GM23338 (cell line): ENCODE measurements around the gene ALDH3B1. TPM values are rescaled to one million over a fixed set of nuclear protein-coding genes. Genes with fewer than 3 reads are reported as not detected.

Source experiments
- ATAC-seq: fragments of 200-7000 bp; cut with Tn5 transposase; 3 replicates; pipeline ENCODE4 v1.9.1; 2020
- DNase-seq: peaks from one replicate; pipeline ENCODE4 v3.0.0-alpha.2; 2015; ENCODE audit warnings: low spot score
- H2AFZ ChIP-seq: fragments of 200-600 bp; sonication (generic); 2 replicates; pipeline ENCODE4 v1.8.0; 2016; ENCODE audit warnings: antibody characterized with exemption, mild to moderate bottlenecking, moderate library complexity
- H3F3A ChIP-seq: fragments of 200-600 bp; sonication (generic); replicated peaks from 2 replicates; pipeline ENCODE4 v1.8.0; 2017; ENCODE audit warnings: antibody characterized with exemption, mixed run types, low read depth
- H3K27ac ChIP-seq: fragments of 200-600 bp; sonication (generic); 2 replicates; pipeline ENCODE4 v1.6.1; 2016; ENCODE audit warnings: low read depth
- H3K27me3 ChIP-seq: fragments of 200-600 bp; sonication (generic); 2 replicates; pipeline ENCODE4 v1.8.0; 2016; ENCODE audit warnings: mild to moderate bottlenecking, mixed run types, moderate library complexity; ENCODE audit not compliant: insufficient read depth
- H3K36me3 ChIP-seq: fragments of 200-600 bp; sonication (generic); 2 replicates; pipeline ENCODE4 v1.8.0; 2016; ENCODE audit warnings: mild to moderate bottlenecking; ENCODE audit not compliant: insufficient read depth
- H3K4me1 ChIP-seq: fragments of 200-600 bp; sonication (generic); 2 replicates; pipeline ENCODE4 v1.8.0; 2016; ENCODE audit warnings: mild to moderate bottlenecking, moderate library complexity; ENCODE audit not compliant: insufficient read depth
- H3K4me2 ChIP-seq: fragments of 200-600 bp; sonication (generic); 2 replicates; pipeline ENCODE4 v1.7.1; 2017; ENCODE audit warnings: mixed run types
- H3K4me3 ChIP-seq: fragments of 200-600 bp; sonication (generic); 2 replicates; pipeline ENCODE4 v1.6.1; 2016; ENCODE audit warnings: mixed run types
- H3K79me2 ChIP-seq: fragments of 200-600 bp; sonication (generic); replicated peaks from 2 replicates; pipeline ENCODE4 v1.8.0; 2017; ENCODE audit warnings: mild to moderate bottlenecking; ENCODE audit not compliant: insufficient read depth
- H3K9me2 ChIP-seq: fragments of 200-600 bp; sonication (generic); 2 replicates; pipeline ENCODE4 v1.8.0; 2017; ENCODE audit not compliant: insufficient read depth
- H4K20me1 ChIP-seq: fragments of 200-600 bp; sonication (generic); replicated peaks from 2 replicates; pipeline ENCODE4 v1.8.0; 2017; ENCODE audit warnings: mild to moderate bottlenecking; ENCODE audit not compliant: insufficient read depth
- H3K27ac Mint-ChIP-seq: 2 replicates; pipeline ENCODE4 v1.8.0; 2020; ENCODE audit warnings: inconsistent platforms, mild to moderate bottlenecking, moderate library complexity, mixed read lengths
- H3K27me3 Mint-ChIP-seq: 3 replicates; pipeline ENCODE4 v1.8.0; 2022; ENCODE audit warnings: low read depth, mild to moderate bottlenecking, moderate library complexity, mixed read lengths, inconsistent platforms; ENCODE audit not compliant: insufficient read depth, poor library complexity
- H3K36me3 Mint-ChIP-seq: 3 replicates; pipeline ENCODE4 v1.8.0; 2021; ENCODE audit warnings: low read depth, mild to moderate bottlenecking, inconsistent platforms, moderate library complexity, mixed read lengths
- H3K4me1 Mint-ChIP-seq: 3 replicates; pipeline ENCODE4 v1.8.0; 2020; ENCODE audit warnings: mild to moderate bottlenecking, inconsistent platforms, mixed read lengths
- H3K4me3 Mint-ChIP-seq: 3 replicates; pipeline ENCODE4 v1.8.0; 2021; ENCODE audit warnings: moderate library complexity, mild to moderate bottlenecking, inconsistent platforms, mixed read lengths
- H3K9me3 Mint-ChIP-seq: 3 replicates; pipeline ENCODE4 v1.8.0; 2020; ENCODE audit warnings: moderate library complexity, mild to moderate bottlenecking, inconsistent platforms, mixed read lengths
- CREB1 ChIP-seq: fragments of 250-450 bp; sonication (Bioruptor Pico); IDR thresholded peaks from 2 replicates; pipeline ENCODE4 v1.5.0; 2020; ENCODE audit warnings: low read depth, mild to moderate bottlenecking, moderate library complexity
- EZH2phosphoT487 ChIP-seq: fragments of 200-600 bp; sonication (generic); IDR thresholded peaks from one replicate; pipeline ENCODE4 v1.8.1; 2018; ENCODE audit warnings: antibody characterized with exemption; ENCODE audit not compliant: unreplicated experiment
- JUNB ChIP-seq: IDR thresholded peaks from one replicate; pipeline ENCODE4 v1.6.1; 2016; ENCODE audit warnings: antibody characterized with exemption; ENCODE audit not compliant: unreplicated experiment
- NANOG ChIP-seq: IDR thresholded peaks from 2 replicates; pipeline ENCODE4 v1.6.1; 2016; ENCODE audit warnings: antibody characterized with exemption, borderline replicate concordance
- POLR2AphosphoS5 ChIP-seq: IDR thresholded peaks from 2 replicates; pipeline ENCODE4 v1.6.1; 2016; ENCODE audit warnings: antibody characterized with exemption, low read depth
- STAT1 ChIP-seq: IDR thresholded peaks from one replicate; pipeline ENCODE4 v1.6.1; 2016; ENCODE audit warnings: antibody characterized with exemption; ENCODE audit not compliant: unreplicated experiment
- ZNF331 ChIP-seq: fragments of 250-450 bp; sonication (Bioruptor Pico); IDR thresholded peaks from 2 replicates; pipeline ENCODE4 v1.5.0; 2020; ENCODE audit warnings: low read depth, mild to moderate bottlenecking, moderate library complexity
- polyA plus RNA-seq: library from polyadenylated mRNA; unstranded; fragments of >200 nt; fragmentation: Nextera tagmentation; extraction: Ambion mirVana; gene quantifications from 2 replicates; pipeline ENCODE4 v1.2.1, GENCODE V29; 2016
- total RNA-seq: library from RNA; depleted of rRNA; stranded (reverse); fragments of >200 nt; shearing (Covaris generic); gene quantifications from 2 replicates; pipeline ENCODE4 v1.2.3, GENCODE V29; 2014
- TF ChIP-seq, protein P1 (sequence below), 2 experiments: fragments of 200-600 bp in 1 of 2; sonication (generic) in 1 of 2; conservative IDR thresholded peaks; 2 replicates each; pipeline versions ENCODE4 v1.5.1 to v1.6.1; 2016 to 2017; ENCODE audit warnings: antibody characterized with exemption in 2 of 2, low read depth in 2 of 2, mild to moderate bottlenecking in 2 of 2, moderate library complexity in 1 of 2
- TF ChIP-seq, protein P2 (sequence below): IDR thresholded peaks from 2 replicates; pipeline ENCODE4 v1.6.1; 2016; ENCODE audit warnings: antibody characterized with exemption
- TF ChIP-seq, protein P3 (sequence below): IDR thresholded peaks from one replicate; pipeline ENCODE4 v1.6.1; 2018; ENCODE audit warnings: antibody characterized with exemption; ENCODE audit not compliant: unreplicated experiment

ALDH3B1 gene
- total and polyA plus RNA-seq, 2 experiments from 2014 or later, result 0.52 TPM; not detected in 1

DNA sequence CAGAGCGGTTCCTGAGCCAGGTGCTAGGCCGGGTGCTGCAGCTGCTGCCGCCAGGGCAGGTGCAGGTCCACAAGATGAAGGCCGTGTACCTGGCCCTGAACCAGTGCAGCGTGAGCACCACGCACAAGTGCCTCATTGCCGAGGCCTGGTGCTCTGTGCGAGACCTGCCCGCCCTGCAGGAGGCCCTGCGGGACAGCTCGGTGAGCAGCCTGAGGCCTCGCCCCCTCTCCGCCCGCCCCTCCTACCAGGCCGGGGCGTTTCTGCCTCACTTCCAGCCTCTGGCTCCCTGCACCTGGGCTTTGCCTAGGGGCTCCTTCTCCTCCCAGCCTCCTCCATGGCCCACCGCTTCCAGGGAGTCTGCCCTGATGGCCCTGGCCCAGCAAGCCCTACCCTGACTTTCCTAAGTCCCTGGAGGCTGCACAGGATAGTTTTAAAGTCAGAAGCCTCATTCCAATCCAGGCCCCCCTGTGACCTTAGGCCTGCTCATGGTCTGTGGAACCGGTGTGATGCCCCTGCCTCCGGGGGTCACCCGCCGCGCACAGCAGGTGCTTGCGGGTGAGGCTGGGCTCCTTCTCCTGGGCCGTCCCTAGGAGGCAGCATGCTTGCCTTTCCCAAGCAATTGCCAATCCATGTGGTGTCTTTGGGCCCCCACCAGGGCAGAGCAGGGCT lies 34.2 kb downstream of the ALDH3B1 start:
- no peak for TF ChIP-seq EZH2phosphoT487
- TF ChIP-seq, protein P1, sequence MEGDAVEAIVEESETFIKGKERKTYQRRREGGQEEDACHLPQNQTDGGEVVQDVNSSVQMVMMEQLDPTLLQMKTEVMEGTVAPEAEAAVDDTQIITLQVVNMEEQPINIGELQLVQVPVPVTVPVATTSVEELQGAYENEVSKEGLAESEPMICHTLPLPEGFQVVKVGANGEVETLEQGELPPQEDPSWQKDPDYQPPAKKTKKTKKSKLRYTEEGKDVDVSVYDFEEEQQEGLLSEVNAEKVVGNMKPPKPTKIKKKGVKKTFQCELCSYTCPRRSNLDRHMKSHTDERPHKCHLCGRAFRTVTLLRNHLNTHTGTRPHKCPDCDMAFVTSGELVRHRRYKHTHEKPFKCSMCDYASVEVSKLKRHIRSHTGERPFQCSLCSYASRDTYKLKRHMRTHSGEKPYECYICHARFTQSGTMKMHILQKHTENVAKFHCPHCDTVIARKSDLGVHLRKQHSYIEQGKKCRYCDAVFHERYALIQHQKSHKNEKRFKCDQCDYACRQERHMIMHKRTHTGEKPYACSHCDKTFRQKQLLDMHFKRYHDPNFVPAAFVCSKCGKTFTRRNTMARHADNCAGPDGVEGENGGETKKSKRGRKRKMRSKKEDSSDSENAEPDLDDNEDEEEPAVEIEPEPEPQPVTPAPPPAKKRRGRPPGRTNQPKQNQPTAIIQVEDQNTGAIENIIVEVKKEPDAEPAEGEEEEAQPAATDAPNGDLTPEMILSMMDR (conservative IDR thresholded peaks at IDR 0.05; ENCODE audit: low read depth in 2 of 2), result peak in 1 of 2 experiments; percentile 39; a peak in 2 of 4 replicates
- Mint-ChIP-seq H3K27me3 (peaks cover 8% of the 10 kb centered on the region), H3K4me1 (peaks cover 7% of the 10 kb centered on the region), H3K36me3 (no peaks in the 10 kb centered on the region), H3K4me3 (no peak overlapping the region), H3K9me3 (no peaks in the 10 kb centered on the region), H3K27ac (no peak overlapping the region)
- no peaks in the 10 kb centered on the region for H4K20me1 ChIP-seq
- no peaks in the 10 kb centered on the region for H3K79me2 ChIP-seq
- ATAC-seq, result peak; percentile 10
- no peak overlapping the region for H3K27ac ChIP-seq
- no peak for DNase-seq
- no peaks in the 10 kb centered on the region for H3K27me3 ChIP-seq
- H3F3A ChIP-seq, result 0 out of 2 replicates have a peak, but pooled peaks cover 5% of the 10 kb centered on the region
- H3K36me3 ChIP-seq, result no peaks in the 10 kb centered on the region
- no peak overlapping the region for H2AFZ ChIP-seq
- H3K4me3 ChIP-seq, result no peak overlapping the region
- no peaks in the 10 kb centered on the region for H3K9me2 ChIP-seq
- no peak overlapping the region for H3K4me2 ChIP-seq
- H3K4me1 ChIP-seq, result peaks cover 12% of the 10 kb centered on the region

GRCh38 chr11:68044898-68045351 lies 34.8 kb downstream of the ALDH3B1 start:
- Histone ChIP-seq H3K79me2 (no peaks in the 10 kb centered on the region), H3F3A (0 out of 2 replicates have a peak, but pooled peaks cover 3% of the 10 kb centered on the region), H3K9me2 (no peaks in the 10 kb centered on the region), H2AFZ (no peak overlapping the region), H3K4me3 (no peak overlapping the region), H4K20me1 (no peaks in the 10 kb centered on the region), H3K4me1 (peaks cover 8% of the 10 kb centered on the region), H3K27me3 (no peaks in the 10 kb centered on the region), H3K27ac (no peak overlapping the region), H3K36me3 (no peaks in the 10 kb centered on the region), H3K4me2 (no peak overlapping the region)
- peaks cover 7% of the 10 kb centered on the region for H3K27me3 Mint-ChIP-seq
- peaks cover 4% of the 10 kb centered on the region for H3K4me1 Mint-ChIP-seq
- DNase-seq (no peak), ATAC-seq (no peak)
- no peaks in the 10 kb centered on the region for H3K9me3 Mint-ChIP-seq
- H3K27ac Mint-ChIP-seq, result no peak overlapping the region
- no peak overlapping the region for H3K4me3 Mint-ChIP-seq
- H3K36me3 Mint-ChIP-seq, result no peaks in the 10 kb centered on the region
- TF ChIP-seq, protein P2, sequence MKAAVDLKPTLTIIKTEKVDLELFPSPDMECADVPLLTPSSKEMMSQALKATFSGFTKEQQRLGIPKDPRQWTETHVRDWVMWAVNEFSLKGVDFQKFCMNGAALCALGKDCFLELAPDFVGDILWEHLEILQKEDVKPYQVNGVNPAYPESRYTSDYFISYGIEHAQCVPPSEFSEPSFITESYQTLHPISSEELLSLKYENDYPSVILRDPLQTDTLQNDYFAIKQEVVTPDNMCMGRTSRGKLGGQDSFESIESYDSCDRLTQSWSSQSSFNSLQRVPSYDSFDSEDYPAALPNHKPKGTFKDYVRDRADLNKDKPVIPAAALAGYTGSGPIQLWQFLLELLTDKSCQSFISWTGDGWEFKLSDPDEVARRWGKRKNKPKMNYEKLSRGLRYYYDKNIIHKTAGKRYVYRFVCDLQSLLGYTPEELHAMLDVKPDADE, result no peak
- TF ChIP-seq ZNF331, result no peak
- no peak for TF ChIP-seq CREB1 (CRISPR knock-in tag)
- no peak for TF ChIP-seq POLR2AphosphoS5
- no peak for TF ChIP-seq NANOG
- TF ChIP-seq EZH2phosphoT487, result no peak
- TF ChIP-seq, protein P3, sequence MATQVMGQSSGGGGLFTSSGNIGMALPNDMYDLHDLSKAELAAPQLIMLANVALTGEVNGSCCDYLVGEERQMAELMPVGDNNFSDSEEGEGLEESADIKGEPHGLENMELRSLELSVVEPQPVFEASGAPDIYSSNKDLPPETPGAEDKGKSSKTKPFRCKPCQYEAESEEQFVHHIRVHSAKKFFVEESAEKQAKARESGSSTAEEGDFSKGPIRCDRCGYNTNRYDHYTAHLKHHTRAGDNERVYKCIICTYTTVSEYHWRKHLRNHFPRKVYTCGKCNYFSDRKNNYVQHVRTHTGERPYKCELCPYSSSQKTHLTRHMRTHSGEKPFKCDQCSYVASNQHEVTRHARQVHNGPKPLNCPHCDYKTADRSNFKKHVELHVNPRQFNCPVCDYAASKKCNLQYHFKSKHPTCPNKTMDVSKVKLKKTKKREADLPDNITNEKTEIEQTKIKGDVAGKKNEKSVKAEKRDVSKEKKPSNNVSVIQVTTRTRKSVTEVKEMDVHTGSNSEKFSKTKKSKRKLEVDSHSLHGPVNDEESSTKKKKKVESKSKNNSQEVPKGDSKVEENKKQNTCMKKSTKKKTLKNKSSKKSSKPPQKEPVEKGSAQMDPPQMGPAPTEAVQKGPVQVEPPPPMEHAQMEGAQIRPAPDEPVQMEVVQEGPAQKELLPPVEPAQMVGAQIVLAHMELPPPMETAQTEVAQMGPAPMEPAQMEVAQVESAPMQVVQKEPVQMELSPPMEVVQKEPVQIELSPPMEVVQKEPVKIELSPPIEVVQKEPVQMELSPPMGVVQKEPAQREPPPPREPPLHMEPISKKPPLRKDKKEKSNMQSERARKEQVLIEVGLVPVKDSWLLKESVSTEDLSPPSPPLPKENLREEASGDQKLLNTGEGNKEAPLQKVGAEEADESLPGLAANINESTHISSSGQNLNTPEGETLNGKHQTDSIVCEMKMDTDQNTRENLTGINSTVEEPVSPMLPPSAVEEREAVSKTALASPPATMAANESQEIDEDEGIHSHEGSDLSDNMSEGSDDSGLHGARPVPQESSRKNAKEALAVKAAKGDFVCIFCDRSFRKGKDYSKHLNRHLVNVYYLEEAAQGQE, result no peak
- TF ChIP-seq JUNB, result no peak
- TF ChIP-seq, protein P1 (conservative IDR thresholded peaks at IDR 0.05; ENCODE audit: low read depth in 2 of 2), result no peak
- no peak for TF ChIP-seq STAT1
